A549 (cell line): ENCODE data around the gene TRAF3. TPM values are rescaled to one million over a fixed set of nuclear protein-coding genes. Genes with fewer than 3 reads are reported as not detected.
A peak's percentile ranks its signal among the peaks of the same experiment; 100 is the strongest.

ENCODE experiments used
- ATAC-seq, 2 experiments: fragments of 200-7000 bp in 1 of 2; fragments of >200 bp in 1 of 2; cut with Nextera tagmentation in 1 of 2; cut with Tn5 transposase in 1 of 2; 3 replicates each; pipeline versions ENCODE4 v1.8.0 to v1.9.1; 2018 to 2020; ENCODE audit warnings: mild to moderate bottlenecking in 1 of 2, moderate library complexity in 1 of 2
- CTCF ChIA-PET: fragments of 300-600 bp; sonication (Branson Sonifier 250); formaldehyde crosslinking; extraction: SDS; loops from one replicate; lab custom pipeline; 2021; ENCODE audit warnings: antibody characterized with exemption, inconsistent platforms; lab: Yijun Ruan, JAX
- POLR2A ChIA-PET: fragments of 350-600 bp; formaldehyde crosslinking; extraction: SDS; loops from one replicate; lab custom pipeline; 2021; ENCODE audit warnings: antibody characterized with exemption, inconsistent platforms; lab: Yijun Ruan, JAX
- DNase-seq, 2 experiments: peaks; one replicate each; pipeline versions ENCODE4 v3.0.0 to v3.0.0-alpha.2; 2011 to 2016; ENCODE audit warnings: low read depth in 1 of 2, low spot score in 1 of 2
- FAIRE-seq: peaks from 2 replicates; lab custom pipeline; 2011; peaks lifted over from hg19 to GRCh38; lab: Jason Lieb, UNC
- H3K27ac ChIP-seq, 2 experiments: fragments of >200 bp; sonication (Bioruptor Twin); formaldehyde crosslinking; 3 replicates each; pipeline ENCODE4 v1.5.1; 2016 to 2017
- H3K4me1 ChIP-seq: fragments of >200 bp; sonication (Bioruptor Twin); formaldehyde crosslinking; 3 replicates; pipeline ENCODE4 v1.6.1; 2016
- H3K4me2 ChIP-seq: fragments of >200 bp; sonication (Bioruptor Twin); formaldehyde crosslinking; 3 replicates; pipeline ENCODE4 v1.6.1; 2016
- H3K4me3 ChIP-seq: fragments of >200 bp; sonication (Bioruptor Twin); formaldehyde crosslinking; 3 replicates; pipeline ENCODE4 v1.5.1; 2016
- H3K9me3 ChIP-seq: fragments of >200 bp; sonication (Bioruptor Twin); formaldehyde crosslinking; 3 replicates; pipeline ENCODE4 v1.6.1; 2016
- BHLHE40 ChIP-seq: IDR thresholded peaks from 2 replicates; pipeline ENCODE4 v1.6.1; 2012; ENCODE audit warnings: low read depth, low read length, inconsistent platforms
- CBX2 ChIP-seq: fragments of 200-600 bp; sonication (generic); IDR thresholded peaks from 2 replicates; pipeline ENCODE4 v1.6.1; 2016; ENCODE audit warnings: low read depth, mild to moderate bottlenecking, borderline replicate concordance
- CEBPB ChIP-seq, 2 experiments: fragments of >200 bp in 1 of 2; sonication (Bioruptor Twin) in 1 of 2; formaldehyde crosslinking in 1 of 2; IDR thresholded peaks; 2 replicates each; pipeline ENCODE4 v1.6.1; 2012 to 2016
- CHD2 ChIP-seq: fragments of 150-350 bp; IDR thresholded peaks from 2 replicates; pipeline ENCODE4 v1.6.1; 2014; ENCODE audit warnings: low read length; ENCODE audit not compliant: partially characterized antibody
- EHMT2 ChIP-seq: fragments of 200-600 bp; sonication (generic); IDR thresholded peaks from 2 replicates; pipeline ENCODE4 v1.6.1; 2016; ENCODE audit warnings: antibody characterized with exemption, low read depth, mild to moderate bottlenecking, moderate library complexity
- EP300 ChIP-seq, 2 experiments: fragments of >200 bp; sonication (Bioruptor Twin); formaldehyde crosslinking; IDR thresholded peaks; 2 replicates in 1 of 2; 3 replicates in 1 of 2; pipeline ENCODE4 v1.6.1; 2016 to 2017
- ESRRA ChIP-seq: fragments of 150-350 bp; IDR thresholded peaks from 2 replicates; pipeline ENCODE4 v1.6.1; 2014; ENCODE audit warnings: mild to moderate bottlenecking, low read length, borderline replicate concordance
- FOSB ChIP-seq: fragments of 250-450 bp; sonication (Bioruptor Pico); IDR thresholded peaks from 2 replicates; pipeline ENCODE4 v1.5.0; 2020; ENCODE audit warnings: mild to moderate bottlenecking, moderate library complexity
- HDAC2 ChIP-seq: fragments of 200-600 bp; sonication (generic); IDR thresholded peaks from 2 replicates; pipeline ENCODE4 v1.6.1; 2016
- HEYL ChIP-seq: fragments of 250-450 bp; sonication (Bioruptor Pico); IDR thresholded peaks from 2 replicates; pipeline ENCODE4 v1.8.0; 2021; ENCODE audit warnings: mild to moderate bottlenecking, moderate library complexity
- HOXA7 ChIP-seq: fragments of 250-450 bp; sonication (Bioruptor Pico); IDR thresholded peaks from 2 replicates; pipeline ENCODE4 v1.5.0; 2020; ENCODE audit warnings: mild to moderate bottlenecking, moderate library complexity
- HOXB5 ChIP-seq: fragments of 250-450 bp; sonication (Bioruptor Pico); IDR thresholded peaks from 2 replicates; pipeline ENCODE4 v1.5.0; 2020; ENCODE audit warnings: mild to moderate bottlenecking, moderate library complexity
- JUN ChIP-seq, 2 experiments: fragments of >200 bp; sonication (Bioruptor Twin); formaldehyde crosslinking; IDR thresholded peaks; 2 replicates in 1 of 2; 3 replicates in 1 of 2; pipeline ENCODE4 v1.6.1; 2016 to 2017
- JUNB ChIP-seq: fragments of >200 bp; sonication (Bioruptor Twin); formaldehyde crosslinking; IDR thresholded peaks from 2 replicates; pipeline ENCODE4 v1.6.1; 2016
- KDM1A ChIP-seq: fragments of 200-600 bp; sonication (generic); IDR thresholded peaks from 2 replicates; pipeline ENCODE4 v1.6.1; 2016; ENCODE audit warnings: low read depth, mild to moderate bottlenecking
- KDM5A ChIP-seq: fragments of 200-600 bp; sonication (generic); IDR thresholded peaks from 2 replicates; pipeline ENCODE4 v1.6.1; 2016; ENCODE audit warnings: antibody characterized with exemption, mild to moderate bottlenecking
- NFE2L2 ChIP-seq: fragments of 150-350 bp; conservative IDR thresholded peaks from 2 replicates; pipeline ENCODE4 v1.6.1; 2014; ENCODE audit warnings: low read length
- POLR2A ChIP-seq: IDR thresholded peaks from 2 replicates; pipeline ENCODE4 v1.6.1; 2012; ENCODE audit warnings: mild to moderate bottlenecking, low read length
- RARB ChIP-seq: fragments of 250-450 bp; sonication (Bioruptor Pico); IDR thresholded peaks from 2 replicates; pipeline ENCODE4 v1.8.0; 2021; ENCODE audit warnings: mild to moderate bottlenecking, moderate library complexity
- RFX5 ChIP-seq: fragments of 450-650 bp; IDR thresholded peaks from 2 replicates; pipeline ENCODE4 v1.7.1; 2014; ENCODE audit warnings: antibody characterized with exemption, mild to moderate bottlenecking, moderate library complexity
- TP53 ChIP-seq: fragments of 250-450 bp; sonication (Bioruptor Pico); IDR thresholded peaks from 2 replicates; pipeline ENCODE4 v1.5.0; 2021; ENCODE audit warnings: mild to moderate bottlenecking, moderate library complexity
- ZNF302 ChIP-seq: fragments of 250-450 bp; sonication (Bioruptor Pico); IDR thresholded peaks from 2 replicates; pipeline ENCODE4 v1.9.0; 2021; ENCODE audit warnings: inconsistent platforms, mild to moderate bottlenecking, moderate library complexity
- WGBS: methylation state at CpG from one replicate; pipeline ENCODE4 v1.1.6; 2017; ENCODE audit errors: missing lambda C conversion rate; 5-methylcytosine and 5-hydroxymethylcytosine counted together
- polyA plus RNA-seq, 4 experiments: library from polyadenylated mRNA; depleted of rRNA in 3 of 4; stranded (reverse); fragments of >200 nt; fragmentation: RNase III in 1 of 4; extraction: RNeasy Plus Mini Kit Qiagen cat#74134 plus additional on column Dnase treatment in 1 of 4; gene quantifications; 2 replicates in 3 of 4; 3 replicates in 1 of 4; pipeline ENCODE4 v1.2.3, GENCODE V29; 2011 to 2017
- TF ChIP-seq, protein P1 (sequence below): IDR thresholded peaks from 2 replicates; pipeline ENCODE4 v1.6.1; 2012
- TF ChIP-seq, protein P2 (sequence below): fragments of >200 bp; sonication (Bioruptor Twin); formaldehyde crosslinking; IDR thresholded peaks from 3 replicates; pipeline ENCODE4 v1.6.1; 2016
- TF ChIP-seq, protein P3 (sequence below): fragments of 450-650 bp; IDR thresholded peaks from 2 replicates; pipeline ENCODE4 v1.6.1; 2014; ENCODE audit warnings: antibody characterized with exemption

TRAF3 gene
- polyA plus RNA-seq, 2 of the 4 experiments (the other 2 are of a cell fraction): 20.2 to 25.5 TPM

DNA sequence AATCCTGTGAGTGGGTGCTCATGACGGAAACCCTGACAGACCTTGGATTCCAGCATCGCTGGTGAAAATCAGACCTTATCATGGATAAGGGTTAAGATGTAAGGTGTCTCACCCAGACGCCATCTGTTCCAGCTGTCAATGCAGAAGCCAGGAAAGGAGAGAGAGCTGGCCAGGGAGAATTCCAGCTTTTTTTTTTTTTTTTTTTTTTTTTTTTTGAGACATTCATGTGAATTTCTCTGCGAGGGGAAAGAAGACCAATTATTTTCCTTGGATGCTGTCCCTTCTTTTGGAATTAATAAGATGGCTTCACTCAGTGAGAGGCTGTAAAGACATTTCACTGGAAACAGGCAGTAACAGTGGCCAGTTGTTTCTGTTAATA, 1.8 kb downstream of the TRAF3 start:
- peak overlapping the region; percentile 72 for H3K4me2 ChIP-seq
- no peaks in the 10 kb centered on the region for H3K9me3 ChIP-seq
- FAIRE-seq (no peak), DNase-seq (no peak), ATAC-seq (no peak)
- ChIA-PET POLR2A (interaction anchor here (1.1 kb wide), 1 partner anchor 84 kb away, joined by 3 read pairs; no protein-coding TSS in a partner anchor), CTCF (no interaction called here)
- no peak for TF ChIP-seq HOXA7 (CRISPR knock-in tag)
- no peak for TF ChIP-seq HDAC2
- no peak for TF ChIP-seq ESRRA
- TF ChIP-seq KDM5A: no peak
- TF ChIP-seq HOXB5 (CRISPR knock-in tag): no peak
- no peak for TF ChIP-seq TP53 (CRISPR knock-in tag)
- TF ChIP-seq KDM1A: no peak
- no peak for TF ChIP-seq ZNF302 (CRISPR knock-in tag)
- TF ChIP-seq CBX2: no peak
- TF ChIP-seq, protein P1, sequence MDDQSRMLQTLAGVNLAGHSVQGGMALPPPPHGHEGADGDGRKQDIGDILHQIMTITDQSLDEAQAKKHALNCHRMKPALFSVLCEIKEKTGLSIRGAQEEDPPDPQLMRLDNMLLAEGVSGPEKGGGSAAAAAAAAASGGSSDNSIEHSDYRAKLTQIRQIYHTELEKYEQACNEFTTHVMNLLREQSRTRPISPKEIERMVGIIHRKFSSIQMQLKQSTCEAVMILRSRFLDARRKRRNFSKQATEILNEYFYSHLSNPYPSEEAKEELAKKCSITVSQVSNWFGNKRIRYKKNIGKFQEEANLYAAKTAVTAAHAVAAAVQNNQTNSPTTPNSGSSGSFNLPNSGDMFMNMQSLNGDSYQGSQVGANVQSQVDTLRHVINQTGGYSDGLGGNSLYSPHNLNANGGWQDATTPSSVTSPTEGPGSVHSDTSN: no peak
- TF ChIP-seq, protein P2, sequence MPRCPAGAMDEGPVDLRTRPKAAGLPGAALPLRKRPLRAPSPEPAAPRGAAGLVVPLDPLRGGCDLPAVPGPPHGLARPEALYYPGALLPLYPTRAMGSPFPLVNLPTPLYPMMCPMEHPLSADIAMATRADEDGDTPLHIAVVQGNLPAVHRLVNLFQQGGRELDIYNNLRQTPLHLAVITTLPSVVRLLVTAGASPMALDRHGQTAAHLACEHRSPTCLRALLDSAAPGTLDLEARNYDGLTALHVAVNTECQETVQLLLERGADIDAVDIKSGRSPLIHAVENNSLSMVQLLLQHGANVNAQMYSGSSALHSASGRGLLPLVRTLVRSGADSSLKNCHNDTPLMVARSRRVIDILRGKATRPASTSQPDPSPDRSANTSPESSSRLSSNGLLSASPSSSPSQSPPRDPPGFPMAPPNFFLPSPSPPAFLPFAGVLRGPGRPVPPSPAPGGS: no peak
- TF ChIP-seq CHD2: no peak
- no peak for TF ChIP-seq EP300 (IDR thresholded peaks at IDR 0.05)
- no peak for TF ChIP-seq JUNB
- TF ChIP-seq NFE2L2: no peak
- peak overlapping the region in 1 of 2 experiments; percentile 95; a peak in 1 of 6 replicates for H3K27ac ChIP-seq
- WGBS: 69% methylated on average over 4 of the region's 4 CpGs
- H3K4me3 ChIP-seq: peak overlapping the region; percentile 96
- H3K4me1 ChIP-seq: peaks cover 33% of the 10 kb centered on the region

DNA sequence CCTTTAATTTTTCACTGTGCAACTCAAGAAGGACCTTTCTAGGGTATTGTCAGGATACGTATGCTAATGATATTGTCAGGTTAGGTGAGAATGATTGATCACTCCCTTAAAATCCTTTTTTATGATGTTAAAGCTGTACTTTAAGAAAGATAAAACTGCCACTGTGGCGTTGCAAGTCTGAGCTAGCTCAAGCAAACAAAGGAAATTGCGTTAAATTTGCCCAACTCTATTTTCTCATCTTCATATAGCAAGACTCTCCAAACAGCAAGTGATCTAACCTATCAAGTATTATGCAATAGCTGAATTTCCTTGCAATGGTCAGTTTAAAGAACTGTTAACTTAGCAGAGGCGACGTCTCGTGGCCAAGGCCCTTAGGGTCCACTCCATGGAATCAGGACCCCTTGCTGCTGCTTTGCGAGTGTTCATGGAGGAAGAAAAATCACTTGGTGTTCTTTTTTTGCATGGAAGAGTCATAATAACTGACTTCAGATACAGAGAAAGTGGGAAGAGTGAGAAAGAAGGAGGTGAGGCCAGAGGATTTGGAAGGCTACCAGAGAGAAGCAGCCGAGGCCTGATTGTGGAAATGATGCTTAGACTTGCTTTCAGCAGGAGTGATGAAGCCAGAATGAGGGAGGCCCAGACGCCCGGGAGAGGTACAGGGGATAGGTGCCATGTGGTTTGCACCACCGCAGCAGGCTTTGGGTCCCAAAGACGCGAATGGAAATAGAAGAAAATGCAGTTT, 2.5 kb downstream of the TRAF3 start:
- FAIRE-seq: no peak
- POLR2A ChIA-PET: interaction anchor here (1.1 kb wide), 1 partner anchor 85 kb away, joined by 3 read pairs; no protein-coding TSS in a partner anchor
- TF ChIP-seq RFX5 (no peak), CEBPB (IDR thresholded peaks at IDR 0.05) (peak in 1 of 2 experiments; percentile 63; a peak in 1 of 4 replicates), FOSB (CRISPR knock-in tag) (no peak)
- TF ChIP-seq, all 56 proteins: peak for 1
- peaks cover 28% of the 10 kb centered on the region for H3K4me1 ChIP-seq
- 89% methylated on average over 13 of the region's 13 CpGs for WGBS
- H3K4me2 ChIP-seq: peak overlapping the region; percentile 72
- CTCF ChIA-PET: no interaction called here
- DNase-seq (no peak), ATAC-seq (no peak)
- H3K27ac ChIP-seq: 0 out of 6 replicates have a peak overlapping the region, but pooled peaks of 1 of the 2 experiments have one; percentile 2
- no peak overlapping the region; the same call in 2 of the 3 replicates for H3K4me3 ChIP-seq
- H3K9me3 ChIP-seq: no peaks in the 10 kb centered on the region

DNA sequence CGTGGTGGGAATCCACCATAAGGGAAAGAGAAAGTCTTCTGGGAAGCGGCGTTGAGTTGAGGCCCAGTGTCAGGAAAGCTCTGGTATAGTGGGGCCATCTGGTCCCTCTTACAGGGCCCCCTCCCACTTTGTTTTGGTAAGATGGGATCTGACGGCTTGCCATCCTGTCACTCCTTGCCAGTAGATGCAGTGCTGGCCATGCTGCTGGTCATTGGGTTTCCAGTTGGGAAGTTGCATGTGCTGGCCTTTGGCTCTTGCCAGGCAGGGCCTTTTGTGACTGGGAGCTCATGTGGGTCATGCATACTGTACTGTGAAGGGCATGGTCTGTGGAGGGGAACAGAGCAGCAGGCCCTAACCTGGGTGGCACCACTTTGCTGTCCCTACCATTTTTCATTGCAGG, 3.8 kb downstream of the TRAF3 start:
- H3K27ac ChIP-seq: no peak overlapping the region
- no peak for TF ChIP-seq RARB (CRISPR knock-in tag)
- TF ChIP-seq HEYL (CRISPR knock-in tag): no peak
- no peak for TF ChIP-seq JUN (IDR thresholded peaks at IDR 0.05)
- no peak for TF ChIP-seq BHLHE40
- TF ChIP-seq ZNF302 (CRISPR knock-in tag): no peak
- TF ChIP-seq, protein P3, sequence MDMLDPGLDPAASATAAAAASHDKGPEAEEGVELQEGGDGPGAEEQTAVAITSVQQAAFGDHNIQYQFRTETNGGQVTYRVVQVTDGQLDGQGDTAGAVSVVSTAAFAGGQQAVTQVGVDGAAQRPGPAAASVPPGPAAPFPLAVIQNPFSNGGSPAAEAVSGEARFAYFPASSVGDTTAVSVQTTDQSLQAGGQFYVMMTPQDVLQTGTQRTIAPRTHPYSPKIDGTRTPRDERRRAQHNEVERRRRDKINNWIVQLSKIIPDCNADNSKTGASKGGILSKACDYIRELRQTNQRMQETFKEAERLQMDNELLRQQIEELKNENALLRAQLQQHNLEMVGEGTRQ: no peak
- no peak for TF ChIP-seq ESRRA
- no peak for TF ChIP-seq HOXB5 (CRISPR knock-in tag)
- no peak for TF ChIP-seq HDAC2
- no peak for TF ChIP-seq EHMT2
- TF ChIP-seq POLR2A: no peak
- ATAC-seq: no peak
- H3K9me3 ChIP-seq: no peaks in the 10 kb centered on the region
- ChIA-PET POLR2A (no interaction called here), CTCF (no interaction called here)
- peaks cover 23% of the 10 kb centered on the region for H3K4me1 ChIP-seq
- no peak overlapping the region for H3K4me3 ChIP-seq
- FAIRE-seq: no peak
- H3K4me2 ChIP-seq: no peak overlapping the region
- WGBS: 95% methylated on average over 4 of the region's 4 CpGs
- no peak for DNase-seq
